ENCODE data around the gene KLF11.
"Not testable (repeated sequence)": the region's sequence is repeated elsewhere in the genome, so short reads cannot be mapped to it uniquely, and the experiment has no call there.

KLF11 gene

DNA sequence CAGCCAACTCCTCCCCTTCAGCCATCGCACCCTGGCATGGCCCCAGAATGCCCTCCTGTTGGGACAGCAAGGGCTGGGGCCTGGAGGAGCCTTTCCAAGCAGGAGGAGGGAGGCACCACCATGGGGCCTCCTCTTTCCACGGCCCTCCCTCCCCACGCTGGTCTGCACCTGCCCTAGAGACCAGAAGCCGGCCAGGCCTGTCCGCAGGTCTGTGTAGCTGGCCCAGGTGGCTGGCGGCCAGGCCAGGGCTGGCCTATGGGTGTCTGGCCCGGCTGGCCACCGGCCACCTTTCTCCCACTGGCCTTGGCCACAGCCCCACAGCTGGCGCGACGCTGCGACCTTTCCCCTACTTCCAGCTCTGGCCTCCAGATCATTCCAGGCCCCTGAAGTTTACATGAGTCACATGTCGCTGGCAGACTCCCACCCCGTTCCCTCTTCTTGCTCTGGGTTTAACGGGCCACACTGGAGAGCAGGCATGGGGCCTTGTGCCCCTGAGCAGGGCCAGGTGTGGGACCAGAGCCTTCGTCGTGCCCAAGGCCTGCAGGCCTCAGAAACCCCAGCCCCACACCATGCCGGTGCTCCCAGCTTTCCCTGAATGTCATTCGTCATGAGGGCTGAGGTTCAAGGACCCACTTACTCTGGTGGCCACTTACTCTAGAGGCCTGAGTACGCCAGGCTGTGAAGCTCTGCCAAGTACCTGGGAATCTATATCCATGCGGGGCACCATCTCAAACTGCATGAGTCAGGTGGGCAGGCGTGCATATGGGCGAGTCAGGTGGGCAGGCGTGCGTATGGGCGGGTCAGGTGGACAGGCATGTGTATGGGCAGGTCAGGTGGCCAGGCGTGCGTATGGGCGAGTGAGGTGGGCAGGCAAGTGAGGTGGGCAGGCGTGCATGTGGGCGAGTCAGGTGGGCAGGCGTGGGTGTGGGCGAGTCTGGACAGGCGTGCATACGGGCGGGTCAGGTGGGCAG is 33.3 kb upstream of the KLF11 start:
- Histone ChIP-seq H3K4me1 (ENCODE audit: control insufficient read depth, insufficient read depth, low read length) (no peaks in the 10 kb centered on the region; the same call in 1 of the 2 replicates), H3K27me3 (ENCODE audit: control insufficient read depth, insufficient read depth, low read length) (no peaks in the 10 kb centered on the region), H3K27ac (ENCODE audit: low read depth, low read length) (no peak overlapping the region), H3K9me3 (ENCODE audit: control insufficient read depth, insufficient read depth, low read length) (no peaks in the 10 kb centered on the region), H3K9ac (ENCODE audit: low read depth, low read length) (no peak overlapping the region), H3K4me3 (ENCODE audit: low read depth, low read length) (no peak overlapping the region), H3K36me3 (ENCODE audit: control insufficient read depth, insufficient read depth, low read length) (no peaks in the 10 kb centered on the region)

DNA sequence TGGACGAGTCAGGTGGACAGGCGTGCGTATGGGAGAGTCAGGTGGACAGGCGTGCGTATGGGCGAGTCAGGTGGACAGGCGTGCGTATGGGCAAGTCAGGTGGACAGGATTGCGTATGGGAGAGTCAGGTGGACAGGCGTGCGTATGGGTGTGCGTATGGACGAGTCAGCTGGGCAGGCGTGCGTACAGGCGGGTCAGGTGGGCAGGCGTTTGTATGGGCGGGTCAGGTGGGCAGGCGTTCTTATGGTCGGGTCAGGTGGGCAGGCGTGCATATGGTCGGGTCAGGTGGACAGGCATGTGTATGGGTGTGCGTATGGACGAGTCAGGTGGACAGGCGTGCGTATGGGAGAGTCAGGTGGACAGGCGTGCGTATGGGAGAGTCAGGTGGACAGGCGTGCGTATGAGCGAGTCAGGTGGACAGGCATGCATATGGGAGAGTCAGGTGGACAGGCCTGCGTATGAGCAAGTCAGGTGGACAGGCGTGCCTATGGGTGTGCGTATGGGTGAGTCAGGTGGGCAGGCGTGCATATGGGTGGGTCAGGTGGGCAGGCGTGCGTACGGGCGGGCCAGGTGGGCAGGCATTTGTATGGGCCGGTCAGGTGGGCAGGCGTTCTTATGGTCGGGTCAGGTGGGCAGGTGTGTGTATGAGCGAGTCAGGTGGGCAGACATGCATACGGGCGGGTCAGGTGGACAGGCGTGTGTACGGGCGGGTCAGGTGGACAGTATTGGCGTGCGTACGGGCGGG is 32.3 kb upstream of the KLF11 start:
- H3K27me3 ChIP-seq (ENCODE audit: control insufficient read depth, insufficient read depth, low read length); H3K36me3 ChIP-seq (ENCODE audit: control insufficient read depth, insufficient read depth, low read length); H3K9me3 ChIP-seq (ENCODE audit: control insufficient read depth, insufficient read depth, low read length); H3K4me3 ChIP-seq (ENCODE audit: low read depth, low read length); H3K9ac ChIP-seq (ENCODE audit: low read depth, low read length); H3K27ac ChIP-seq (ENCODE audit: low read depth, low read length); H3K4me1 ChIP-seq (ENCODE audit: control insufficient read depth, insufficient read depth, low read length): not testable (repeated sequence)

DNA sequence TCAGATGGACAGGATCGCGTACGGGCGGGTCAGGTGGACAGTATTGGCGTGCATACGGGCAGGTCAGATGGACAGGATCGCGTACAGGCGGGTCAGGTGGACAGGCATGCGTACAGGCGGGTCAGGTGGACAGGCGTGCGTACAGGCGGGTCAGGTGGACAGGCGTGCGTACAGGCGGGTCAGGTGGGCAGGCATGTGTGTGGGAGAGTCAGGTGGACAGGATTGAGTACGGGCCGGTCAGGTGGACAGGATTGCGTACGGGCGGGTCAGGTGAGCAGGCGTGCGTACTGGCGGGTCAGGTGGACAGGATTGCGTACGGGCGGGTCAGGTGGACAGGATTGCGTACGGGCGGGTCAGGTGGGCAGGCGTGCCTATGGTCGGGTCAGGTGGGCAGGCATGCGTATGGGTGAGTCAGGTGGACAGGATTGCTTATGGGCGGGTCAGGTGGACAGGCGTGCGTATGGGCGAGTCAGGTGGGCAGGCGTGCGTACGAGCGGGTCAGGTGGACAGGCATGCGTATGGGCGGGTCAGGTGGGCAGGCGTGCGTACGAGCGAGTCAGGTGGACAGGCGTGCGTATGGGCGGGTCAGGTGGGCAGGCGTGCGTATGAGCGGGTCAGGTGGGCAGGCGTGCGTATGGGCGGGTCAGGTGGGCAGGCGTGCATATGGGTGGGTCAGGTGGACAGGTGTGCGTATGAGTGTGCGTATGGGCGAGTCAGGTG is 31.6 kb upstream of the KLF11 start:
- H3K4me1 ChIP-seq (ENCODE audit: control insufficient read depth, insufficient read depth, low read length); H3K27ac ChIP-seq (ENCODE audit: low read depth, low read length); H3K27me3 ChIP-seq (ENCODE audit: control insufficient read depth, insufficient read depth, low read length); H3K9me3 ChIP-seq (ENCODE audit: control insufficient read depth, insufficient read depth, low read length); H3K4me3 ChIP-seq (ENCODE audit: low read depth, low read length); H3K9ac ChIP-seq (ENCODE audit: low read depth, low read length); H3K36me3 ChIP-seq (ENCODE audit: control insufficient read depth, insufficient read depth, low read length): not testable (repeated sequence)

DNA sequence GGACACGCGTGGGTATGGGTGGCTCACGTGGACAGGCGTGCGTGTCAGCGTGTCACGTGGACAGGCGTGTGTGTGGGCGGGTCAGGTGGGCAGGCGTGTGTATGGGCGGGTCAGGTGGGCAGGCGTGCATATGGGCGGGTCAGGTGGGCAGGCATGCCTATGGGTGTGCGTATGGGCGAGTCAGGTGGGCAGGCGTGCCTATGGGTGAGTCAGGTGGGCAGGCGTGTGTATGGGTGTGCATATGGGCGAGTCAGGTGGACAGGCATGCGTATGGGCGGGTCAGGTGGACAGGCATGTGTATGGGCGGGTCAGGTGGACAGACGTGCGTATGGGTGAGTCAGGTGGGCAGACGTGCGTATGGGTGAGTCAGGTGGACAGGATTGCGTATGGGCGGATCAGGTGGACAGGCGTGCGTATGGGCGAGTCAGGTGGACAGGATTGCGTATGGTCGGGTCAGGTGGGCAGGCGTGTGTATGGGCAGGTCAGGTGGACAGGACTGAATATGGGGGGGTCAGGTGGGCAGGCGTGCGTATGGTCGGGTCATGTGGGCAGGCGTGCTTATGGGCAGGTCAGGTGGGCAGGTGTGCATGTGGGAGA is 30.9 kb upstream of the KLF11 start:
- not testable (repeated sequence) for H3K4me3 ChIP-seq (ENCODE audit: low read depth, low read length); H3K9me3 ChIP-seq (ENCODE audit: control insufficient read depth, insufficient read depth, low read length); H3K27me3 ChIP-seq (ENCODE audit: control insufficient read depth, insufficient read depth, low read length); H3K9ac ChIP-seq (ENCODE audit: low read depth, low read length); H3K4me1 ChIP-seq (ENCODE audit: control insufficient read depth, insufficient read depth, low read length); H3K27ac ChIP-seq (ENCODE audit: low read depth, low read length); H3K36me3 ChIP-seq (ENCODE audit: control insufficient read depth, insufficient read depth, low read length)

DNA sequence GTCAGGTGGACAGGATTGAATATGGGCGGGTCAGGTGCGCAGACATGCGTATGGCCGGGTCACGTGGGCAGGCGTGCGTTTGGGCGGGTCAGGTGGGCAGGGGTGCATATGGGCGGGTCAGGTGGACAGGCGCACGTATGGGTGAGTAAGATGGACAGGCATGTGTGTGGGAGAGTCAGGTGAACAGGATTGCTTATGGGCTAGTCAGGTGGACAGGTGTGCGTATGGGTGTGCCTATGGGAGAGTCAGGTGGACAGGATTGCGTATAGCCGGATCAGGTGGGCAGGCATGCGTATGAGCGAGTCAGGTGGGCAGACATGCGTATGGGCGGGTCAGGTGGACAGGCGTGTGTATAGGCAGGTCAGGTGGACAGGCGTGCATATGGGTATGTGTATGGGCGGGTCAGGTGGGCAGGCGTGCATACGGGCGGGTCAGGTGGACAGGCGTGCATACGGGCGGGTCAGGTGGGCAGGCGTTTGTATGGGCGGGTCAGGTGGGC is 30.3 kb upstream of the KLF11 start:
- Histone ChIP-seq H3K27ac (ENCODE audit: low read depth, low read length) (no peak overlapping the region), H3K36me3 (ENCODE audit: control insufficient read depth, insufficient read depth, low read length) (no peaks in the 10 kb centered on the region), H3K4me3 (ENCODE audit: low read depth, low read length) (no peak overlapping the region), H3K9me3 (ENCODE audit: control insufficient read depth, insufficient read depth, low read length) (no peaks in the 10 kb centered on the region), H3K27me3 (ENCODE audit: control insufficient read depth, insufficient read depth, low read length) (no peaks in the 10 kb centered on the region), H3K9ac (ENCODE audit: low read depth, low read length) (no peak overlapping the region), H3K4me1 (ENCODE audit: control insufficient read depth, insufficient read depth, low read length) (no peaks in the 10 kb centered on the region; the same call in 1 of the 2 replicates)

DNA sequence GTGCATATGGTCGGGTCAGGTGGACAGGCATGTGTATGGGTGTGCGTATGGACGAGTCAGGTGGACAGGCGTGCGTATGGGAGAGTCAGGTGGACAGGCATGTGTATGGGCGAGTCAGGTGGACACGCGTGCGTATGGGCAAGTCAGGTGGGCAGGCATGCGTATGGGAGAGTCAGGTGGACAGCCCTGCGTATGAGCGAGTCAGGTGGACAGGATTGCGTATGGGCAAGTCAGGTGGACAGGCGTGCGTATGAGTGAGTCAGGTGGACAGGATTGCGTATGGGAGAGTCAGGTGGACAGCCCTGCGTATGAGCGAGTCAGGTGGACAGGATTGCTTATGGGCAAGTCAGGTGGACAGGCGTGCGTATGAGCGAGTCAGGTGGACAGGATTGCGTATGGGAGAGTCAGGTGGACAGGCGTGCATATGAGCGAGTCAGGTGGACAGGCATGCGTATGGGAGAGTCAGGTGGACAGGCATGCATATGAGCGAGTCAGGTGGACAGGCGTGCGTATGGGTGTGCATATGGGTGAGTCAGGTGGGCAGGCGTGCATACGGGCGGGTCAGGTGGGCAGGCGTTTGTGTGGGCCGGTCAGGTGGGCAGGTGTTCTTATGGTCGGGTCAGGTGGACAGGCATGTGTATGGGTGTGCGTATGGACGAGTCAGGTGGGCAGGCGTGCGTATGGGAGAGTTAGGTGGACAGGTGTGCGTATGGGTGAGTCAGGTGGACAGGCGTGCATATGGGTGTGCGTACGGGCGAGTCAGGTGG is 29.5 kb upstream of the KLF11 start:
- H3K36me3 ChIP-seq (ENCODE audit: control insufficient read depth, insufficient read depth, low read length); H3K9me3 ChIP-seq (ENCODE audit: control insufficient read depth, insufficient read depth, low read length); H3K27me3 ChIP-seq (ENCODE audit: control insufficient read depth, insufficient read depth, low read length); H3K4me3 ChIP-seq (ENCODE audit: low read depth, low read length); H3K9ac ChIP-seq (ENCODE audit: low read depth, low read length); H3K4me1 ChIP-seq (ENCODE audit: control insufficient read depth, insufficient read depth, low read length); H3K27ac ChIP-seq (ENCODE audit: low read depth, low read length): not testable (repeated sequence)

DNA sequence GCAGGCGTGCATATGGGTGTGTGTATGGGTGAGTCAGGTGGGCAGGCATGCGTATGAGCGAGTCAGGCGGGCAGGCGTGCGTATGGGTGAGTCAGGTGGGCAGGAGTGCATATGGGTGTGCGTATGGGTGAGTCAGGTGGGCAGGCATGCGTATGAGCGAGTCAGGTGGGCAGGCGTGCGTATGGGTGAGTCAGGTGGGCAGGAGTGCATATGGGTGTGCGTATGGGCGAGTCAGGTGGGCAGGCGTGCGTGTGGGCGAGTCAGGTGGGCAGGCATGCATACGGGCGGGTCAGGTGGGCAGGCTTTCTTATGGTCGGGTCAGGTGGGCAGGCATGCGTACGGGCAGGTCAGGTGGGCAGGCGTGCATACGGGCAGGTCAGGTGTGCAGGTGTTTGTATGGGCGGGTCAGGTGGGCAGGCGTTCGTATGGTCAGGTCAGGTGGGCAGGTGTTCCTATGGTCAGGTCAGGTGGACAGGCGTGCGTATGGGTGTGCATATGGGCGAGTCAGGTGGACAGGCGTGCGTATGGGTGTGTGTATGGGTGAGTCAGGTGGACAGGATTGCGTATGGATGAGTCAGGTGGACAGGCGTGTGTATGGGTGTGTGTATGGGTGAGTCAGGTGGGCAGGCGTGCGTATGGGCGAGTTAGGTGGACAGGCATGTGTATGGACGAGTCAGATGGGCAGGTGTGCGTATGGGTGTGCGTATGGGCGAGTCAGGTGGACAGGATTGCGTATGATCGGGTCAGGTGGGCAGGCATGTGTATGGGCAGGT is 28.7 kb upstream of the KLF11 start:
- Histone ChIP-seq H3K36me3 (ENCODE audit: control insufficient read depth, insufficient read depth, low read length) (no peaks in the 10 kb centered on the region), H3K4me3 (ENCODE audit: low read depth, low read length) (no peak overlapping the region), H3K9ac (ENCODE audit: low read depth, low read length) (no peak overlapping the region), H3K27me3 (ENCODE audit: control insufficient read depth, insufficient read depth, low read length) (no peaks in the 10 kb centered on the region), H3K9me3 (ENCODE audit: control insufficient read depth, insufficient read depth, low read length) (no peaks in the 10 kb centered on the region), H3K4me1 (ENCODE audit: control insufficient read depth, insufficient read depth, low read length) (no peaks in the 10 kb centered on the region), H3K27ac (ENCODE audit: low read depth, low read length) (no peak overlapping the region)

DNA sequence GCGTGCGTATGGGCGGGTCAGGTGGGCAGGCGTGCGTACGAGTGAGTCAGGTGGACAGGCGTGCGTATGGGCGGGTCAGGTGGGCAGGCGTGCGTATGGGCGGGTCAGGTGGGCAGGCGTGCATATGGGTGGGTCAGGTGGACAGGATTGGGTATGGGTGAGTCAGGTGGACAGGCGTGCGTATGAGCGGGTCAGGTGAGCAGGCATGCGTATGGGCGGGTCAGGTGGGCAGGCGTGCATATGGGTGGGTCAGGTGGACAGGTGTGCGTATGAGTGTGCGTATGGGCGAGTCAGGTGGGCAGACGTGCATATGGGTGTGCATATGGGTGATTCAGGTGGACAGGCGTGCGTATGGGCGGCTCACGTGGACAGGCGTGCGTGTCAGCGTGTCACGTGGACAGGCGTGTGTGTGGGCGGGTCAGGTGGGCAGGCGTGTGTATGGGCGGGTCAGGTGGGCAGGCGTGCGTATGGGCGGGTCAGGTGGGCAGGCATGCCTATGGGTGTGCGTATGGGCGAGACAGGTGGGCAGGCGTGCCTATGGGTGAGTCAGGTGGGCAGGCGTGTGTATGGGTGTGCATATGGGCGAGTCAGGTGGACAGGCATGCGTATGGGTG is 27.9 kb upstream of the KLF11 start:
- H3K4me3 ChIP-seq (ENCODE audit: low read depth, low read length); H3K9ac ChIP-seq (ENCODE audit: low read depth, low read length); H3K27me3 ChIP-seq (ENCODE audit: control insufficient read depth, insufficient read depth, low read length); H3K9me3 ChIP-seq (ENCODE audit: control insufficient read depth, insufficient read depth, low read length); H3K27ac ChIP-seq (ENCODE audit: low read depth, low read length); H3K36me3 ChIP-seq (ENCODE audit: control insufficient read depth, insufficient read depth, low read length); H3K4me1 ChIP-seq (ENCODE audit: control insufficient read depth, insufficient read depth, low read length): not testable (repeated sequence)

DNA sequence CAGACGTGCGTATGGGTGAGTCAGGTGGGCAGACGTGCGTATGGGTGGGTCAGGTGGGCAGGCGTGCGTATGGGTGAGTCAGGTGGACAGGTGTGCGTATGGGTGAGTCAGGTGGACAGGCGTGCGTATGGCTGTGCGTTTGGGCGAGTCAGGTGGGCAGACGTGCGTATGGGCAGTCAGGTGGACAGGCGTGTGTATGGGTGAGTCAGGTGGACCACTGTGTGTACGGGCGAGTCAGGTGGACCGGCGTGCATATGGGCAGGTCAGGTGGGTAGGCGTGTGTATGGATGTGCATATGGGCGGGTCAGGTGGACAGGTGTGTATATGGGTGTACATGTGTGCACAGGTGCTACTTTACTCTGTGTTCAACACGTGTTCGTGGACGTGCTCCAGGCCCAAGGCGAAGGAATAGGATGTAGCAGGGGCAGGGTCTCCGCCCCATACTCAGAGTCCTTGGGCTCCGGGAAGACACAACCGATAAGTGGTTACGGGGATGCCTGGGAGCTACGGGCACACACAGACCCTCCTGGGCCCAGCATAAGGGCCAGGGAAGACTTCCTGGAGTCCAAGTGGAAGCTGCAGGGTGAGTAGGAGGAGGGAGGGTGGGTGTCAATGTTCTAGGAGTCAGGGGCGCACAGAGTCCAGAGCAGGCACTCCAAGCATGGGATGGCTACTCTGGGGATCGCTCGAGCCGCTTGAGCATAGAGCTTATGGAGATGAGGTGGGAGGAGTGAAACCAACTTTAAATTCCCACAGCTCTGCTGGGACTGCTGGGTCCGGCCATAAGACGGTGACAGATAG is 27.1 kb upstream of the KLF11 start:
- Histone ChIP-seq H3K4me3 (ENCODE audit: low read depth, low read length) (no peak overlapping the region), H3K36me3 (ENCODE audit: control insufficient read depth, insufficient read depth, low read length) (no peaks in the 10 kb centered on the region), H3K27me3 (ENCODE audit: control insufficient read depth, insufficient read depth, low read length) (no peaks in the 10 kb centered on the region), H3K9me3 (ENCODE audit: control insufficient read depth, insufficient read depth, low read length) (no peaks in the 10 kb centered on the region), H3K9ac (ENCODE audit: low read depth, low read length) (no peak overlapping the region), H3K27ac (ENCODE audit: low read depth, low read length) (no peak overlapping the region), H3K4me1 (ENCODE audit: control insufficient read depth, insufficient read depth, low read length) (no peaks in the 10 kb centered on the region)
